AG10803 (cell line): ENCODE results near the gene VPS35L.
"Not testable (repeated sequence)": the region's sequence is repeated elsewhere in the genome, so short reads cannot be mapped to it uniquely, and the experiment has no call there.

ENCODE experiments used
- DNase-seq: peaks from one replicate; pipeline ENCODE4 v3.0.0; 2010; ENCODE audit warnings: low read depth
- H3K4me3 ChIP-seq: 2 replicates; pipeline ENCODE4 v1.5.1; 2011; ENCODE audit warnings: mild to moderate bottlenecking, low read length, control low read depth
- CTCF ChIP-seq: conservative IDR thresholded peaks from 2 replicates; pipeline ENCODE4 v1.5.1; 2011; ENCODE audit warnings: mild to moderate bottlenecking, low read length, control low read depth, inconsistent platforms

The VPS35L gene

GRCh38 chr16:19540241-19540970, 15.1 kb upstream of the VPS35L start:
- no peak for DNase-seq
- TF ChIP-seq CTCF, result no peak
- H3K4me3 ChIP-seq, result no peak overlapping the region

GRCh38 chr16:19542138-19542821, 13.2 kb upstream of the VPS35L start:
- H3K4me3 ChIP-seq, result no peak overlapping the region
- DNase-seq, result no peak
- TF ChIP-seq CTCF, result no peak

GRCh38 chr16:19543278-19543996, 12.1 kb upstream of the VPS35L start:
- not testable (repeated sequence) for DNase-seq, H3K4me3 ChIP-seq

- no peak for DNase-seq
- TF ChIP-seq CTCF, result no peak
- no peak overlapping the region for H3K4me3 ChIP-seq
Observed at GRCh38 chr16:19548144-19548543, 7.4 kb upstream of the VPS35L start.

- no peak for TF ChIP-seq CTCF
- DNase-seq, result no peak
Observed at GRCh38 chr16:19549673-19550072, 5.8 kb upstream of the VPS35L start.

GRCh38 chr16:19555938-19556771, 652 bp downstream of the VPS35L start:
- peak; percentile 23 for DNase-seq
- TF ChIP-seq CTCF, result peak; percentile 28
- H3K4me3 ChIP-seq, result peak overlapping the region; percentile 94

More at GRCh38 chr16:19549673-19550072, 5.8 kb upstream of the VPS35L start:
- H3K4me3 ChIP-seq, result no peak overlapping the region
